Bone marrow (tissue), 2 donors: ENCODE data around the gene ELOVL2.

Experiments used
- DNase-seq, 2 donors: peaks; one replicate each; lab custom pipeline; 2025; lab: John Stamatoyannopoulos, UW

The ELOVL2 gene

DNA sequence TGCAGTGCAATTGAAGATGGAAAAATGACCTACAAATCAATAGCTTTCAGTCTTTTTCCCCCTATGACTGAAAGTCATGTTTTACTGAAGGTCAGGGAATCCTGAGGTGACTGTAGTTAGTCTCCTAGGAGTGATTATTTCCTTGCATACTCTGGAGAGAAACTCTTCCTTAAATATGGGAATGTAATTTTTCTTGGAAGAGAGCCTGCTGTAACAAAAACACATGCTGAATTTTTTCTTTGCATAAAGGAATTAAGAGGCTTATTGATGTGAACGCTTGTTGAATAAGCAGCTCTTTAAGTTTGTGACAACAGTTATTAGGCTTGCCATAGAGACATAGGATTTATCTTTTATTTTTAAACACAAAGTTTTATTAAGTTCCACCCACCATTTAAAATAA, 64.5 kb downstream of the ELOVL2 start:
- no peak for DNase-seq

DNA sequence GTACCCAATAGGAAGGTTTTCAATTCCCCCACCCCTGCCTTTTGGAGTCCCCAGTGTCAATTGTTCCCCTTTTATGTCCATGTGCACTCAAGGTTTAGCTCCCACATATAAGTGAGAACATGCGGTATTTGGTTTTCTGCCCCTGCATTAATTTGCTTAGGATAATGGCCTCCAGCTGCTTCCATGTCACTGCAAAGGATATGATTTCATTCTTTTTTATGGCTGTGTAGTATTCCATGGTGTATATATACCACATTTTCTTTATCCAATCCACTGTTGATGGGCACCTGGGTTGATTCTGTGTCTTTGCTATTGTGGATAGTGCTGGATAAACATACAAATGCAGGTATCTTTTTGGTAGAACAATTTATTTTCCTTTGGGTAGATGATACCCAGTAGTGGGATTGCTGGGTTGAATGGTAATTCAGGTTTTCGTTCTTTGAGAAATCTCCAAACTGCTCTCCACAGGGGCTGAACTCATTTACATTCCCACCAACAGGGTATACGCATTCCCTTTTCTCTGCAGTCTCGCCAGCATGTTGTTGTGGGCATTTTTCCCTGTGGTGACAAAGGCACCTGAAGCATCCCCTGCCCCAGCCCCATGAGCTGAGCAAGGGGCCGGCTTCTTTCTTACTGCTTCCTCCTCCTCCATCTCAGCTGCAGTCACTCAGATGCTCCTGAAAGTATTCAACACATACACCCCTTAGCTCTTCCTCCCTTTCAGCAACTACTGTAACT, 66.7 kb downstream of the ELOVL2 start:
- DNase-seq, result no peak

DNA sequence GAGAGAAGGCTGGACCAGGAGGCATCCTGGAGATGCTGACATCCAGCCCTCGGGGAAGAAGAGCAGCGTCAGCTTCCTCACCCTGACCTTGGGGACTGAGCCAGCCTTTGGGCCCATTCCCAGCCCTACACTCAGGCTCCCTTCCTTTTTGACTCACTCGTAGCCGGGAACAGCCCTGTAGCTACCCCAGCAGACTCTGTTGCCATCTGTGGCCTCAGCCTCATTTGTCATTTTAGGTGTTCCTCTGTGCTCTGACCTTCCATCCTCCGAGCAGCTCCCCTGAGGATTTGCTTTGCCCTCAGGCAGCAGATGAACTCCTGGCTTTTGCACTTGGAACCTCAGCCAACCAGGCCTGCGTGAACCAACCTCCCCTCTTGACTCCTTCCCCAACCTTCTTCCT, 67.5 kb downstream of the ELOVL2 start:
- DNase-seq, result no peak

DNA sequence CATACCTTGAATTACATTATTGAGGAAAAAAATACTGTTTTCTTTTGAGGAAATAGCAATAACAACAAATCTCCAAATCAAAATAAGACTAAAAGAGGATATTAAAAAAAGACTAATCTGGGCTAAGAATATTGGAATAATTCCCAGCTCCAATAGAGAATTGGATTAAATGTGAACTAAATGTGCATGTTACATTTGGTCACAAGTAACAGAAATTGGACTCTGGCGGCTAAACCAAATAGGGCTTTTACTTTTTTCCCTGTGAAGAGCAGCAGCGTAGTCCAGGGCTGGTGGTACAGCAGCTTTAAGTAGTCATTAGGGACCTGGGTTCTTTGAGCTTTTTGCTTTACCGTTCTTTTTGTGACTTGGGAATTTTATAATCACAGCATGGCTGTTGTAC, 71.9 kb downstream of the ELOVL2 start:
- DNase-seq, result no peak

DNA sequence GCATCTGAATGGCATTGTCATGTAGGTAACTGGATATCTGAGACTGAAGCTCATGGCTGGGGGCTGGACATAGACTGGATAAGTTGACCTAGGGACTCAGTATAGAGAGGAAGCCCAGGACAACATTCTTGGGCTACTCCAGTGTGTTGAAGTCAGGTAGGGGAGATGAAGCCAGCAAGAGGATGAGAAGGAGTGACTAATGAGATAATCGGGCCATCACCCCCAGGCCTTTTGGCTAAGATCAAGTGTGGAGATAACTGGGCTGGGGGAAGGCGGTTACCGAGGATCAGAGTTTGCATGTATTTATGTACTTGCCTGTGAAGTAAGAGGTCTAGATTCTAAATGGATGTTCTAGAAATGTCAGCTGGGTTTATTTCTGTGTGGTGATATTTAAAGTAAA, 73.4 kb downstream of the ELOVL2 start:
- no peak for DNase-seq

DNA sequence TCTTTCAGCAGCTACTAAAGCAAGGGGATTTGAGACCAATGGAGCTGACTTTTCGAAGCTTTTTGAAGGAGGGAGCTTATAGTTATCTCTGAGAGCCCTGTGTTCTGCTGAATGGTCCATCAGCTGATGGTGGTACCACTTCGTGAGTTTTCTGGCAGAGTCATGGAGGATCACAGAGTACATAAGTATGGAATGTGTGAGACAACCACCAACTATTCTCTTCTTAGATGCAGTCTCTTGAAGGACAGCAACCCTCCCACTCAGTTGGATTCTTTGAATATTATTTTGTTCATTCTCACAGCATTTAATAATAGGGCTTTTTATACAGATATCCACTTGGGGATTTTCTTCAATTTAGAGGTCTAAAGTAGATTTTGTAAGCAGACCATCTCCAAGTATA, 75.3 kb downstream of the ELOVL2 start:
- no peak for DNase-seq

DNA sequence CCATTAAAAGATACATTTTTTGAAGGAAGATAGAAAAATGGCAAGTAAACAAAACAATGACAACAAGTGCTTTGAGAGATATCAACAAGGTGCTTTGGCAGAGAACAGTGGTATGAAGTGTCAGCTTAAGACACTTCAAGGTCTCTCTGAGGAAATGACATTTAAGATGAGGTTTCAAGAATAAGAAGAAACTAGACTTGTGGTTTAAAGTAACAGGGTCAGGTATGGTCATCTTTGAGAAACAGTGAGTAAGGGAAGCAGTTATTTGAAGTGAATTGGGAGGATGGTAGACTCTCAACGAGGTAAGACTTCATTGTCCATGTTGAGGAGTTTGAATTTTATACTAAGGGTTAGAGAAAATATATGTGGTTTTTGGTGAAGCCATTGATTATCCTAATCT, 79.4 kb downstream of the ELOVL2 start:
- no peak for DNase-seq

DNA sequence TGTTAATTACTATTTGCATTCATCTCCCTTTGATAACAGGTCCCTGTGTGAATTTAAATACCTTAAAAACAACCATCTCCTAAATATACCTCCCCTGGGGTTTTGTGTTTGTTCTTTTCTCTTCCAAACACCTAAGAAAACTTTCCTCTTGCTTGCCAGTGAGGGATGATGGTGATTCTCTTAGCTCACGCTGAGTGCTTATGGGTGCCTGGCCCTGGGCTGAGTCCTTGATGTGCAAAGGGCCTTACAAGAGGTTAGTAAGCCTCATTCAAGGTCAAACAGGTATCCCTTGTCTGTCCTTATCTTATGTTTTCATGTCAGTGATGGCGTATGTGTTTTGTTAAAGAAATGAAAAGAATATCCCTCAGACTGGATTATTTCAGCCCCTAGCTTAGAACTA, 81.0 kb downstream of the ELOVL2 start:
- DNase-seq, result no peak

DNA sequence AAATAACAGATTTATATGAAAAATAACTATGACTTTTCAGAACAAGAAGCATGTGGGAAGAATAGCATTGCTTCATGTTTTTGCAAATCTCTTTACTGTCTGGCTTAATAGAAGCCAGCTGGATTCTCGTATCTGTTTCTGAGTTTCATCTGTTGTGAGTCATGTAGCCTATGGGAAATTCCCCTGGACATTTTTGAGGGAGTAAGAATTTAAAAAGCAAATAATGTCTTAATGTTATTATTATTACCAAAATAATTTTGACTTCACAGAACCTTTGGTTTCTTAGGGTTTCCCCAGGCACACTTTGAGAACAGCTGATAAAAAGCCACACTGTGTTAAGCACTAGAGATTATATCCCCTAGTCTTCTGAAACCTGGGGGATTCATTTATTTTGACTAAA, 81.4 kb downstream of the ELOVL2 start:
- no peak for DNase-seq

DNA sequence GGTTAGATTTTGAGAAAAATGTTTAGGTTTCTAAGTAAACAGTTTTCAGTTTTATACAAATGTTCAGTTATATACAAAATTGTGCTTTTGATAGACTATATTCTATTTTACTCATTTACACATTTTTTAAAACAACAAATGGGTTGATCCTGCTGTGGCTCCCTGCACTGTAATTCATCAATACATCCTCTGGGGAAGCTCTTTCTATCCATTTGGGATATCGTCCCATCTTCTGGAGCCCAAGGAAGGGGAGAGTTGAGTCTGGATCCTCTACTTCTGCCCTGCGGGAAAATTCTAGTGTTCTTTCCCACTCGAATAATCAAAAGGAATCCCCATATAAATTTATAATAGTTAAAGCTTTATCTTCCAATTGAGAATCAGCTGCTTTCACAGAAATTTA, 82.3 kb downstream of the ELOVL2 start:
- no peak for DNase-seq

DNA sequence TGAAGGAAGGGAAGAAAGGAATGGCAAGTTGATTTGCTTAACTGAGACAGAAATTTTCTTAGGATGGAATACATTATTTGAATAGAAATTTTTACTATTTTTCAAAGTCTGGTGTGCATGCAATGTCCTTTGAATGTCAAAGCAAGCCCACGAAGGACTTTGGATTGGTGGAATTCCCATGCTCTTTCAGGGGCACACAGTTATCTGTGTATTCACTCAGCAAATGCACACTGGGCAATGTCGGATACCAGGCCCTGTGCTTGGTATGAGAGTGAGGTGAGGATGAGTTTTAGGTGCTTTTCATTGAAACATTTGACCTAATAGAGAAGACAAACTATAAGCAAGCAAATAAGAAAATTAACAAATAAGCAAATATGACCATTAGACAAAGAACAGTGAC, 83.9 kb downstream of the ELOVL2 start:
- no peak for DNase-seq

DNA sequence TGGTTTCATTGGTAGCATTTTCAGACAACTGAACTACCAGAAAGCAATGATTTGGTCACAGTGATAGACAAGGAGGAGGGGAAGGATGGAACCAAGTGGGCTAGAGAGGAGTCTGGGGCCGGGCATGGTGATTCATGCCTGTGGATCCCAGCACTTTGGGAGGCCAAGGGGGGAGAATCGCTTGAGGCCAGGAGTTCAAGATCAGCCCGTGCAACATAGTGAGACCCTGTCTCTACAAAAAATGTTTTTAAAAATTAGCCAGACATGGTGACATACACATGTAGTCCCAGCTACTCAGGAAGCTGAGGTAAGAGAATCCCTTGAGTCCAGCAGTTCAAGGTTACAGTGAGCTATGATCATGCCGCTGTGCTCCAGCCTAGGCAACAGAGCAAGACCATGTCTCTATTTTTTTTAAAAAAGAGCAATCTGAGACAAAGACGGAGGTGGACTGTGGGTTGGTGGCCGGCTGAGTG, 86.7 kb downstream of the ELOVL2 start:
- no peak for DNase-seq

DNA sequence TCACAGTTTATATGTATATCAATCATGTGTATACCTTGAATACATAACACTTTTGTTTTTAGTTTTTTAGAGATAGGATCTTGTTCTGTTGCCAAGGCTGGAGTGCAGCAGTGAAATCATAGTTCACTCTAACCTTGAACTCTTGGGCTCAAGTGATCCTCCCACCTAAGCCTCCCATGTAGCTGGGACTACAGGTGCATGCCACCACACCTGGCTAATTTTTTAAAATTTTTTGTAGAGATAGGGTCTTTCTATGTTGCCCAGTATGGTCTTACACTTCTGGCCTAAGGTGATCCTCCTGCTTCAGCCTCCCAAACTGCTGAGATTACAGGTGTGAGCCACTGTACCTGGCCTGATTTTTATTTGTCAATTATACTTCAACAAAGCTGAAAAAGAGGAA, 87.3 kb downstream of the ELOVL2 start:
- DNase-seq, result no peak

DNA sequence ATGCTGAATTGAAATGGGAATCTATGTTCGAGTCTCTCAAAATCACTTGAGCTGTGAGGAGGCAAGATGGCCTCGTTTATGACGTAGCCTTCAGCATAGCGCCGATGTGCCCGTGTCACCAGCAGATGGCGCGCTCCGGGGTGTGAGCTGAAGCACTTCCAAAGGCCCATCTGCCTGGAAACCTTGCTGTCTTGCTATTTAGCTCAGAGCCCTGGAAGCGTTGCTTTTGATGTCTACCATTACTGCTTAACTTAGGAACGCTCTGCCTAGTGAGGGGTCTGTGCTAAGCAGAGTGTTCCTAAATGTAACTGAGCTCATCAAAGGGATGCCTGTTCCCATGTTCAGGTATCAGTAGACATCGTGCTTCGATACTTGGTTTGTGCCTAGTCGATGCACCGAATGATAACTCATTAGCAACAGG, 89.5 kb downstream of the ELOVL2 start:
- peak; percentile 3 to 33 for DNase-seq

DNA sequence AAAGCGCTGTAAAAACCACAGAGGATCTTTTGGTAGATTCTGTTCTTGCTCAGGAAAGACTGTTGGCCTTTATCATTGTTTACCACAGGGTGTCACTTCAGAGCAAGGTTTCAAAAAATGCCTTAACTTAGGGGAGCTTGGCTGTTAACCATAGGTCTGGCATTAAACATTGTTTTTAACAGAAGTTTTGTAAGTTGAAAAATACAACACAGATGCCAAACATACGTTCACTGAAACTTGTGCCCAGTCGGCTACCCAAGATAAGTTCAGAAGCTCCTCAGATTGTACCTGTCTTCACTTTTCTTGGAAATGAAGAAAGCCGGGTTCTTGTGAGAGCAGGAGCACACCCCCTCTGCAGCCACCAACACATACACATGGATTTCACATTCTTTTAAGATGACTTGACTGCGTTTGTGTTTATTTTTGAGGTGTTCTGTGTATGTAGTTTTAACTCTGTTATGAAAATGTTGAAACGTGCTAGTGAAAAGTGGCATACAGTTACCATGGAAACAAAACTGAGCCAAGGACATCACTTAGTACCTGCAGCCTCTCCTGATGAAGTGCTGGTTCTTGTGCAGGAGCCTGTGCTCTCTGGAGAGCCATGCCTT, 92.3 kb downstream of the ELOVL2 start:
- DNase-seq, result no peak

DNA sequence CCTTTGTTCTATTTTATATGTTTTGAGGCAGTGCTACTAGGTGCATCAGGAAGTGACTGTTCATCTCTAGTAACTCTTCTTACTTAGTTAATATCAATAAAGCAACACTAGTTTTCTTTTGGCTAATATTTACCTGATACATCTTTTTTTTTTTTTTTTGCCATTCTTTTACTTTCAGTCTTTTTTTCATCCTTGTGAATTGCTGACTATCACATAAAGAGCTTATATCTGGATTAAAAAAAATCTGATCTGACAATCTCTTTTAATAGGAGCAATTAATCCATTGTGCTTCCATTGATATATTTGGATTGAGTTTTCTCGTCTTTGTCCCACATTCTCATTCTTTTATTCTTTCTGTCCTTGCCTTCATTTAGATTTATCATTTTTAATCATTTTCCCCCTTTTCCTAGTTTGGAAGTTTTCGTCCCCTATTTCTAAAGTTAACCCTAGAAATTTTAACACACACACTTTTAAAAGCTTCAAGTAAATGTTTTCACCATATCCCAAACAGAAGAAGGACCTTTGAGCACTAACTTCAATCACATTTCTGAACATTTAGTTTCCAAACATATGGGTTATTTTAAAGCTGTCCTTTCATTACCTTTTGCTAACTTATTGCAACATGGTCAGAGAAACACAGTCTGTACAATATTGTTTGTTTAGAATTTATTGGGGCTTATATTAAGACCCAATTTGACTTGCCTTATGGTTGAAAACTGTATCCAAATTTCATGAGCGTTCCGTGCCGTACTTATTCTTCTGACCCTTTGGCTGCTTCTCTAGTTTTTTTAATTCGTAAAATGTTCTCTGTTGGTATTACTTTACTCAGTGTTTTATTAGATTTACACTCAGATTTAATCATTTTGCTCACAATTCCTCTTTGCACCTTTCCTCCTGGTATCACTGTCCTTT, 94.3 kb downstream of the ELOVL2 start:
- no peak for DNase-seq

DNA sequence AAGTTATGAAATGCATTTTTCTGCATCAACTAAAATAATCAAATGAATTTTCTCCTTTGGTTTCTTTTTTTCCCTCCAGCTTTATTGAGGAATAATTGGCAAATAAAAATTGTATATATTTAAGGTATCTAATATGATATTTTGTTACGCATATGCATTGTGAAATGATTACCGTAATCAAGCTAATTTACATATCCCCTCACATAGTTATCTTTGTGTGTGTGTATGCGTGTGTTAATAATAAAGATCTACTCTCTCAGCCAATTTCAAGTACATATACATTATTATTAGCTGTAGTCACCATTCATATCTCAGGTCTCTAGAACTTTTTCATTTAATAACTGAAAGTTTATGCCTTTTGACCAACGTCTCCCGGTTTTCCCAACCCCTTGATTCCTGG, 96.1 kb downstream of the ELOVL2 start:
- no peak for DNase-seq

DNA sequence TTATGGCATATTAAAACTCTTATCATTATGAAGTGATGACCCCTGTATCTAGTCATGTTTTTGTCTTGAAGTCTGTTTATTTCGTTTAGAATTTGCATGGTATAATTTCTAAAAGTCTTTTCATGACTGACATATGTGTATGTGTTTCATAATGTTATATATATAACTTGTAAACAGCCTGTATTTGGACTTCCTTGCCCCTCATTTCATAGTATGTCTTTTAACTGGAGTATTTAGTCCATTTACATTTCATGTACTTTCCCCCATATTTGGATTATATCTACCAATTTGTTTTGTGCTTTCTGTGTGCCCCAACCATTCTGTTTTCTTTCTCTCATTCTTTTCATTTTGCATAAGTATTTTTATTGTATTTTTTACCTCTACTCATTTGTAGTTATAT, 98.3 kb downstream of the ELOVL2 start:
- DNase-seq, result no peak

DNA sequence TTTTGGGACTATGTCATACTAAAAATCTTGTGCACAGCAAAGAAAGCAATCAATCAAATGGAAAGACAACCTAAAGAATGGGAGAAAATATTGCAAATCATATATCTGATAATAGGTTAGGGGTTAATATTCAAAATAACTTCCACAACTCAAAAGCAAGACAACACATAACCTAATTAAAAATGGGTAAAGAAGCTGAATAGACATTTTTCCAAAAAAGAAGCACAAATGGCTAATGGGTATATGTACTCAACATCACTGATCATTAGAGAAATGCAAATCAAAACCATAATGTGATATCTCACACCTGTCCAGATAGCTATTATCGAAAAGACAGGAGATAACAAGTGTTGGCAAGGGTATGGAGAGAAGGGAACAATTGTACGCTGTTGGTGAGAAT, 104.3 kb downstream of the ELOVL2 start:
- no peak for DNase-seq

DNA sequence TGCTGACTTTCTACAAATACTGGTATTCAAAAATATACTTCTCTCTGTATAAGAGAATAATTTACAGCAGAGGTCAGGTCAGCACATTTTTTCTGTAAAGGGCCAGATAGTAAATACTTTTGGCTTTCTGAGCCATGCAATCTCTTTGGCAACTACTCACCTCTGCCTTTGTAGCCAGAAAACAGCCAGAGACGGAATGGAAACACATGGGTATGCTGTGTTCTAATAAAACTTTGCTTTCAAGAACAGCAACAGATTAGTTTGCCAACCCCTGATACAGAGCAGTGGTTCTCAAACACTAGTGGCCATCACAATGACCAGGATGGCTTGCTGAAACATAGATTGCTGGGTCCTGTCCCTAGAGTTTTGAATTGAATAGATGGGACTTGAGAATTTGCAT, 111.0 kb downstream of the ELOVL2 start:
- no peak for DNase-seq
